GM21367 (cell line): Measurements from ENCODE around the gene POU2F1.

Experiments
- ATAC-seq: cut with Tn5 transposase; IDR thresholded peaks from one replicate; pipeline ENCODE4 v1.9.1; 2021; ENCODE audit not compliant: unreplicated experiment

The POU2F1 gene

DNA sequence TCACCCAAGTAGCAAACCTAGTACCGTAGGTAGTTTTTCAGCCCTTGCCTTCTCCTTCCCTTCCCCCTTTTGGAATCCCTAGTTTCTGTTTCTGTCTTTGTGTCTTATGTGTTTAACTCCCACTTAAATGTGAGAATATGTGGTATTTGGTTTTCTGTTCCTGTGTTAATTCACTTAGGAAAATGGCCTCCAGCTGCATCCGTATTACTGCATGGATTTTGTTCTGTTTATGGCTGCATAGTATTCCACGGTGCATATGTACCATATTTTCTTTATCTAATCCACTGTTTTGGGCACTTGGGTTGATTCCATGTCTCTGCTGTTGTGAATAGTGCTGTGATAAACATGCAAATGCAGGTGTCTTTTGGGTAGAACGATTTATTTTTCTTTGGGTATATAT, 138.6 kb downstream of the POU2F1 start:
- no peak for ATAC-seq

DNA sequence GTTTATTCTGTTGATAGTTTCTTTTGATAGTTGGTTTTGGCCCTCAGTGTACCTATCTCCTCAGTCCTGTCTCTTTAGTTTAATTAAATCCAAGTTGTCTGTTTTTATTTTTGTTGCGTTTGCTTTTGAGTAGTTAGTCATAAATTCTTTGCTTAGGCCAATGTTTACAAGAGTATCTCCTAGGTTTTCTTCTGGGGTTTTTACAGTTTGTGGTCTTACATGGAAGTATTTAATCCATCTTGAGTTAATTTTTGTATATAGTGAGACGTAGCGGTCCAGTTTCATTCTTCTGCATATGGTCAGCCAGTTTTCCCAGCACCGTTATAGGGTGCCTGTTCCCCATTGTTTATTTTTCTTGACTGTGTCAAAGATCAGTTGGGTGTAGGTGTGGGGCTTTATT, 139.4 kb downstream of the POU2F1 start:
- ATAC-seq: no peak

DNA sequence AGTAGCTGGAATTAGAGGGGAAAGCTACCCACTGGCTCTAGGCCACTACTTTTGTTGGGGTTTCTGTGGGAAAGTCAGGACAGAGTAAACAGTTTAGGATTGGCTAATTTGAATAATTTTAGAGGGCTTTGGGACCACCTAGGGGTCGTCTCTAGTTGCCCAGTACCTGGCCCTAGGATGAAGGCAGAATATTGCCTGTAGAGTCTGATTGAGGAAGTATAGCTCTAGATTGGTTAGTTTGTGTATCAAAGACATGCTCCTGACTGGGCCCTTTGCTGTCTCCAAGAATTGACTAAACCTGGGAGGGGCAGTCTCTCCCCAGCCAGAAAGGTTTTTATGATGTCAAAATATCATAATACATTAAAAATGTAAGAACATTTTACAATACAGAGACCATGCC, 142.0 kb downstream of the POU2F1 start:
- ATAC-seq: no peak

DNA sequence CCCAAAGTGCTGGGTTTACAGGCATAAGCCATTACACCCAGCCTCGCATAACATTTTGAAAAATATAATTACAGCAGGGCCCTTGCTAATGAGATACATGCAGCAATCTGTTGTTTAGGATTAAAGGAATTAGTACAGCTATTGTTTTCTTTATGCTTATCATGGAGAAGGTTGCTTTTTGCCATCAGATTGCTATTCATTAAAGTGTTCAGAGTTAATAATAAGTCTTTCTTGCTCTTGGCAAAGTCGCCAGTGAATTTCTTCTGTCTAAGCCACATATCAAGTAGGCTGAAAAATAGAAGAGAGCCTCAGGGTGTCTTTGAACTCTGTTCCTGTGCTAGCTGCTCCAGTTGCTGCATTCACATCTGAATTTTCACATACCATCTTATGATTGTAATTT, 144.1 kb downstream of the POU2F1 start:
- ATAC-seq: no peak

DNA sequence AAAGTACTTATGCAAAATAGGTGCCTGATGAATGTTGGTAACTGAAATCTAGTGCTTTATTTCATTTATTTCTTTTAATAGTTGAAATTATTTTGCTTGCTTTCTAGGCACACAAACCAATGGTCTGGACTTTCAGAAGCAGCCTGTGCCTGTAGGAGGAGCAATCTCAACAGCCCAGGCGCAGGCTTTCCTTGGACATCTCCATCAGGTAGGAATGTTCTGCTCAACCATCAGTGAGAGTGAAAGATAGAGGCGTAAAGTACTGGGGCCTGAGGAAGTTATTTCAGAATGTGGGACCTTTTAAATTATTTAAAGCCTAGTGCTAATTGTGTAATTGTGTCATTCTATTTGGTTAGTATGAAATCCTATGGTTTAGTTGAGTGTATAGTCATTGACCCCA, 144.7 kb downstream of the POU2F1 start:
- ATAC-seq: no peak

DNA sequence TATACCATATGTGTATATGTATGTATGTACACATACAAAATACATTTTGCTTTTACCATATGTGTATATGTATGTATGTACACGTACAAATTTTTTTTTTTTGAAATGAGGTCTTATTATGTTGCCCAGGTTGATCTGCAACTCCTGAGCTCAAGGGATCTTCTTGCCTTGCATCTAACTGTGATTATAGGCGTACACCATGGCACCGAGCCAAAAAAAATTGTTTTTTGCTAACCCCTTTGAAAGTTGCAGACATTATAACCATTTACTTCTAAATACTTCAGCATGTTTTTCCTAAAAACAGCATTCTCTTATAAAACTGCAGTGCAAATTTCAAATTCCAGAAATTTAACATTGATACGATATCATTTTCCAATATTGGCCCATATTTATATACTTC, 147.0 kb downstream of the POU2F1 start:
- no peak for ATAC-seq

DNA sequence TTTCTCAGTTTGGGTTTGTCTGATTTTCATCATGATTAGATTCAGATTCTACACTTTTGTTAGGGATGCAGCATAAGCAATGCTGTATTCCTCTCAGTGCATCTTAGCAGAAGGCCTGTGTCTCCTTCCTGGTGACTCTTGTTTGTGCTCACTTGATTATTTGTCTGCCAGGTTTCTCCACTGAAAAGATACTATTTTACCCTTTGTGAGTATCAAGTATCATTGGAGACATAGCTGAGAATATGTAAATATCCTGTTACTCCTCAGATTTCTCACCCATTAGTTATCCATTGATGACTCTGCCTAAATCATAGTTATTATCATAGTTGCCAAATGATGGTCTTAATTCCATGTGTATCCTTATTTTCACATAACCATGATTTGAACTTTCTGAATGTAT, 148.5 kb downstream of the POU2F1 start:
- ATAC-seq: no peak

DNA sequence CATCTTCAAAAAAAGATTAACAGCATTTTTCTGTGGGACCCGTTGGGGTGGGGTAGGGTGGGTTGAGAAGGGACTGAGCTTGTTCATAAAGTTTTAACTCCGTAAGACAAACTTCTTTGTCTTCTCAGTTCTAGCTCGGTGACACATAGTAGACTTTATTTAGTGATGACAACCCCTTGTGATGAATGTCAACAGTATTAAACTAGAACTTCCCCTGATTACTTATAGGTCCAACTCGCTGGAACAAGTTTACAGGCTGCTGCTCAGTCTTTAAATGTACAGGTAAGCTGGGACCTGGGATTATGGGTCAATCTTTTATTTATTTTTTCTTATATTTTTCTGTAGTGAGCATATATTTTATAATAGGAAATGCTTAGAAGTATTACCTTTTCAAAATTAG, 149.2 kb downstream of the POU2F1 start:
- no peak for ATAC-seq

DNA sequence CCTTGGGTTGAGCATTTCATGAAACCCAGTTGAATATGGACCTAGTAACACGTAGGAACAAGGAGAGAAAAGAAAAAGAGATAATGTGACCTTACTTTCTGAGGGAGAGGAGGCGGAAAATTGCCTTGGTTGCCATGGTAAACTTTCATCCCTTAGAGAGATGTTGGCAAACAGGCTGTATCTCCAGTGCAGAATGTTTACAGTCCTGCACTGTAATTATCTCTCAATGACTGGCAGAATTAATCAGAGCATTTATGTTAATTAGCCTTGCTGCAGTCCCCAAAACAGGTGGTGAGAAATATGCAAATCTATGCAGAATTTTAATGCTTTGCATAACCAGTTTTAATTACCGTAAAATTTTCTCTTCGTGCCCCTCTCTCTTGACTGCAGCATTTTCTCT, 150.3 kb downstream of the POU2F1 start:
- ATAC-seq: no peak

DNA sequence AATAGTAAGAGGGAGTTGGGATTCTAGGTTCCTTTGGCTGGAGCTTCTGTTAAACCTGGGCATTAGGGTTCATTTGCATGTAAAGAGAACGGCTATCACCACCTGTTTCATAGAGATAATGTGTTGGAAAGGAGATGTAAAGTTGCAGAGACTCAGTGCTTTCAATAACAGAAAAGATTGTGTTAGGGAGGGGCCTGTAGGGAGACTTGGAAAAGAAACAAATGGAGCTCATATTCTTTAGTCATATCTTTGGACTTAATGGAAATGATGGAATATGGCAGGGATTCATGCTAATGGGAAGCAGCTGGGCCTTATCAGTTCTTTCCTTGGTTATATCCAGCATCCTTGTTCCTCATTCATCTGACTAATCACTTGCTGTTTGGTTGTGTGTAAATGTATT, 152.7 kb downstream of the POU2F1 start:
- no peak for ATAC-seq

DNA sequence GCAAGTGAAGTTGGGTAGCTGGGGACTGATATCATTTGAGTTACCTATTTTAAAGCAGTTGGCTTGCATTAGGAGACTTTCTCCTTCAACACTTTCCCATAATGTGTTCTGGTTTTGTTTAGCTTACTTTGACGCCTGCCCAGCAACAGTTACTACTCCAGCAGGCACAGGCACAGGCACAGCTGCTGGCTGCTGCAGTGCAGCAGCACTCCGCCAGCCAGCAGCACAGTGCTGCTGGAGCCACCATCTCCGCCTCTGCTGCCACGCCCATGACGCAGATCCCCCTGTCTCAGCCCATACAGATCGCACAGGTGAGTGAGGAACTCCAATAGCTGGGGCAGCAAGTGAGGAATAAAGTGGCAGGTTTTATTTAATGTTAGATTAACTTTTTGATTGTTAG, 153.3 kb downstream of the POU2F1 start:
- no peak for ATAC-seq

DNA sequence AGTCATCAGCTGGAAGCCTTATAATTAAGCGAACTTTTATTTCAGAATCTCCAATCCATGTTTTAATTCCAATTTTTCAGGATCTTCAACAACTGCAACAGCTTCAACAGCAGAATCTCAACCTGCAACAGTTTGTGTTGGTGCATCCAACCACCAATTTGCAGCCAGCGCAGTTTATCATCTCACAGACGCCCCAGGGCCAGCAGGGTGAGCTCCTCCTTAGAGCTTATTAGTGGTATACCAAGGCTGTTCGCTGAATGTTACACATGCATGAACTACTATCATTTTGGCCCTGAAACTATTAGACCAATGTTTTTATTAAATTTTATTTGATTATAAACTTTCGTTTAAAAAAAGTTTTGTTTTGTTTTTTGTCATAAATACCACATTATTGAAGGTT, 155.3 kb downstream of the POU2F1 start:
- ATAC-seq: no peak

DNA sequence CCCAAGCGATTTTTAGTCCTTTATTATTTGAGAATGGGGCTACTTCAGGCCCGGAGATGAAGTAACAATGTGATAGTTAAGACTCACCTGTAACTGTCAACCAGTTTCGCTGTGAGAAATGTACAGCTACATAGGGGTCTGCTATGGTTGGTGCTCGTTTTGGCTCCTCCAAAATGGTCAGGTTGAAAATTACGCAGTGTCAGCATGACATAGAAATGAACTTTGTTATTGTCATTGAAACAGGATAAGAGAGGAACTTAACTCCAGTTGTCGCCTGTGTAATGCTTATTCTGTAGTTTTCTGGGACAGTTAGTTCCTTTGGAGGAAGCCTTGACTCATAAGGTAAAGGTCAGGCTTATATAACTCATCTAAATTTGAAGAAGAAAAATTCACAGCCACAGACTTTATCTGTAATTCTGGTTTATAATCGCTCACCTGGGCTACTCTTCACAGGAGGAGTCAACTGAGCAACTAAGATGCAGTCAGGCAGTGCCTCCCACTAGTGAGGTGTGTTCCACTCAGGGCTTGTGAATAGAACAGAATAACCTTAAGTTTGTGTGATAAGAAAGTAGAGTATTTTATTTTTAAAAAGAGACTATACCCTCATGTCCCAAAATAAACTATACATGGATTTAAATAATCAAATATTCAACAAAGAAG, 166.7 kb downstream of the POU2F1 start:
- ATAC-seq: no peak

DNA sequence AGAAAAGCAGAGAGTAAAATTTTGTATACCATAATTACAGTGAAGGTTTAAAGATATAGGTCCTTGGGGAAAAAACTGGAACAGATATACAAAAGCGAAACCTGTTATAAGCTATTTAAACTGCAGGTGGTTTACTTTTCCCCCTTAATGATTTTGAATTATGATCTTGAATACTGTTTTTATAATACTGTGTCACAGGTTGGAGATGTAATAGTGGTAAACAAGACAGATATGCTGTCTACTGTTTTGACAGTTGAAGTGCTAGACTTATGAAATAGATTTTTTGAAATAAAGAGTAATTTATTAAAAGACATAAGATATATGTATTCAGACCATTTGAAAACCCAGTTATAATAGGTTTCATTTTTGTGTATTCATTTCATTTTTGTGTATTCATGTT, 168.3 kb downstream of the POU2F1 start:
- ATAC-seq: no peak

DNA sequence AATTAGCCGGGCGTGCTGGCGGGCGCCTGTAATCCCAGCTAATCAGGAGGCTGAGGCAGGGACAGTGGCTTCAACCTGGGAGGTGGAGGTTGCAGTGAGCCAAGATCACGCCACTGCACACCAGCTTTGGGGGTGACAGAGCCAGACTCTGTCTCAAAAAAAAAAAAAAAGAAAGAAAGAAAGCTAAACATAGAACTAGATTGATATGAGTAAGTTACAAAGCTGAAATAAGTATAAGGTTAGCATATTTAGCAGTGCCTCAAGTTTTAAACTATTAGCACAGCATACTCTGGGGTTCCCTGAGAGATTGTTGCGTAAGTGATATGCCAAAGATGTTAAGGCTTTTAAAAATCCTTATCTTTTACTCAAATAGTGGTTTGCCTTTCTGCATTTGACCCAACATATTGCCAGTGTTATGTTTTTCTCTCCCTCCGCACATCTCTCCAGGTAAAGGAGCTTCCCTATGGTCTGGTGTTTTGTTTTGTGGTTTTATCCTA, 171.6 kb downstream of the POU2F1 start:
- no peak for ATAC-seq

DNA sequence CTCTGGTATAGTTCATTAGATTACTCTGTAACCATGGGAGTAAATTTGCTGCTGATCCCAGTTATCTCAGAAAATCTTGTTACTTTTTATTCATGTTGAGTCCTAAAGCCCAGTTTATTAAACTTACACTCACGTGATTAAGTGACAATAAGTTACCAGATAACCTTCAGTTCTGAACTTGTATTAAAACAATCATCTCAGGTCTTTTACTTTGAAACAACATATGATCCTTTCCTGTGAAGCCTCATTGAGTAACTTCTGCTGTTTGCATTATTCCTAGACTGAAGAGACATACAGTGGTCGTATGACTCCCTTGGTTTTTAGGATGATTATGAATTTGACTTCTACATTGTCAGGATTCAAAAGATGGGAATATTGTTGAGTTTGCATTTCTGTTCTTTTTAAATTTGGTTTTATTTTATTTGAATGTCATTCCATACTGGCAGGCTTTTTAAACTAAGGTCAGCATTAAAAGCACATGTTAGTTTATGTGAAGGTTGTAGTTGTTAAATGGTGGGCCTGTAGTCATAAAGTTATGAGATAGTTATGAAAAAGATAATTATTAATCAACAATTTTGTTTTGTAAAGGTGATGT, 179.8 kb downstream of the POU2F1 start:
- no peak for ATAC-seq

DNA sequence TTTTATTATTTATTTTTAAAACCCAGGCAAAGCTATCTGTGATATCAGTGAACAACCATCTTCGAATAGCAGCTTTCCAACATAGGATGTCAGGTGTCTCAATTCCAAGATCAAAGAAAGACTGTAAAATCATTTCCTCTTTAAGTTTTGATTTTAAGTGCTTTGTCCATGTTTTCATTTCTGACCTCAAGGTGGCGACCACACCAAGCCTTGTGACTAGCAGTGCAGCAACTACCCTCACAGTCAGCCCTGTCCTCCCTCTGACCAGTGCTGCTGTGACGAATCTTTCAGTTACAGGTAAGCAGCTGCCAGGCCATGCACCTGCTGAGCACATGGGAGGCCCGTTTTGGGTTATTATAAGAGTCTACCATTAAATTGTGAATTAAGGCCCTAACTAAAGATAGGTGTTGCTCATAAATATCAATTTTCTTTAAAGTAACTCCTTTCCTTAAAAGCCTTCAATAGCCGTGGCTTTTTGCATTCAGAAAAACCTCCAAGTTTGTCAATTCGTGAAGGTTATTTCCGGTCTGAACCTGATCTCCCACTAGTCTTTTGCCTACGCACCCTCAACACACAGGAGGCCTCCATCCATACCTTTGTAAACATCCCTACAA, 180.7 kb downstream of the POU2F1 start:
- no peak for ATAC-seq

DNA sequence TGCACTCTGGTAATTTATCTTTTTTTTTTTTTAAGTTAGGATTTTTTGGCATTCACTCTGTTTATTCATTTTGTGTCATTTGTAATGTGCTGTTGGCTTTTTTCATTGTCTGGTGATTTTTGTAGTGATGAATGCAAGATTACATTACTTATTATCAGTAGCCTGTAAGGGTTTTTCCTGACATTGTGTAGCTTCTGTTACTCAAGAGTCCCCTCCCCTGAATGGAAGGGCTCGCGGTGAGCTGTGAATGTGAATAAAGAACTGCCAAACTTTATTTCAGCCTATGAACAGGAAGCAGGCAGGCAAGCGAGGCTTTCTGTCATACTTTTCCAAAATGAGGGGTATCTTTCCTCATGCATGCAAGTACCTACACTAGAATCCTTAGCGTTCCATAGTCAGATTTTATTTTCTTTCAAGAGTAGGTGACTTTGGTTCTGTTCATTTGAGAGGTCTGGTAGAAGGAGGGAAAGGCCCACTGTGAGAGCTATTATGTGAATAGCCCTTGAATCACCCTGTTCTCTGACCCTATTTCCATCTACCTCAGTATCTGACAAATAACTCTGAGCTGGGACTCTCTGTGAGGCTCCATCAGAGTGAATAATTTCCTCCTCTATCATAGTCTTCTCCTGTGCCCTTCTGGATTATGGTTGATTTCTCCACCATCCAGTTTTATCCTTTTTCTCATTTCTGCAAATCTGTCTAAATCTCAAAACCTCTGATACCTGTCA, 183.6 kb downstream of the POU2F1 start:
- ATAC-seq: no peak

DNA sequence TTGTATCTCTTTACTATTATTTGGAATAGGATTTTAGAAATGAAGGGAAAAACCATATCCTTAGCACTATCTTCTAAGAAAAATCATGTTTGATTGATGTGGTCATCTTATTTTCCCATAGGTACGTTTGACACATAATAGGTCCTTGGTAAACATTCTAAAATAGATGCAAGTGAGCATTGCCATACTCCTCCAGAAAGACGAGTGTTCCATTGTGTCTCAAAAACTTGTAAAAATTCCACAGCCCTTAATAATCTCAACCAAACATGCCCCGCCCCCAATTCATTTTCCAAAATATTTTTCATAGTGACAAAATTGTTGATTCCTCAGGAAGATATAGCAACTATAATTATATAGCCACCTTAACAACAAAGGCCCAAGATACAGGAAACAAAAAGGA, 184.2 kb downstream of the POU2F1 start:
- no peak for ATAC-seq

DNA sequence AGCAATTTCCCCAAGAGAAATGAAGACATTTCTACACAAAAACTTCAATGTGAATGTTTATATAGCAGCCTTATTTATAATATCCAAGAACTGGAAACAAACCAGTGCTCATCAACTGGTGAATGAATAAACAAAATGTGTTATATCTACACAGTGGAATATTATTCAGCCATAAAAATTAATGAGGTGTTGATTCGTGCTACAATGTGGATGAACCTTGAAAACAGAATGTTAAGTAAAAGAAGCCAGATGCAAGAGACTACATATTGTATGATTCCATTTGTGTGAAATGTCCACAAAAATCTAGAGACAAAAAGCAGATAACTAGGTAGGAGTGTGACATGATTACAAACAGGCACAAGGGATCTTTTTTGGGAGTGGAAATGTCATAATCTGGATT, 187.7 kb downstream of the POU2F1 start:
- ATAC-seq: no peak

DNA sequence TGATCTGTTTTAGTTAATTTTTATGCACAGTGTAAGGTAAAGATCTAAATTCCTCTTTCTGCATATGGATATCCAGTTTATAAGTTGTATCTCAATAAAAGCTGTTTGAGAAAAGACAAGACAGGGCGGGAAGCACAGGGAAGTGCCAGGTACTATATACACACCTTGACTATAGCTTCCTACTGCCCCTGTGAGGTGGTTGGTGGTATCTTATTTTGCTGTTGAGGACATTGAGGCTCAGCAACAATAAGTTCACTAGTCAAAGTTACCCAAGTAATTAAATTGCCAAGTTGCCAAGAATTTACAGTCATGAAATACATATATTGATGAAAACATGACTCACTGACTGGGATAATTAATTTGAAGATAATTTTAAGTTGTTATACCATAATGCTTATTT, 188.5 kb downstream of the POU2F1 start:
- no peak for ATAC-seq

DNA sequence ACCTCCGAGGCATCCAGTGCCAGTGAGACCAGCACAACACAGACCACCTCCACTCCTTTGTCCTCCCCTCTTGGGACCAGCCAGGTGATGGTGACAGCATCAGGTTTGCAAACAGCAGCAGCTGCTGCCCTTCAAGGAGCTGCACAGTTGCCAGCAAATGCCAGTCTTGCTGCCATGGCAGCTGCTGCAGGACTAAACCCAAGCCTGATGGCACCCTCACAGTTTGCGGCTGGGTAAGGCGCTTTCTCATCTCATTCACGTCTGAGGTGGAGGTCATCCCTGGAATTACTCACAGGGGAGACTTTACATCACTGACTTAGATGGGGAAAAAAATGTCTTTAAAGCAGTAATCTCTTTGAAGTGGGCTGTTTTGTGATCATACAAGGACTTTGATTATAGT, 191.4 kb downstream of the POU2F1 start:
- no peak for ATAC-seq
